Measurements from ENCODE around the gene CITED4. TPM values are rescaled to one million over a fixed set of nuclear protein-coding genes. Genes with fewer than 3 reads are reported as not detected.

Gene CITED4
- total and polyA plus RNA-seq, 9 of the 15 experiments (the other 6 are each of a cell fraction or from before 2014, with no cell fraction given), result 0.11 to 1.2 (median 0.17) TPM; not detected in 2

GRCh38 chr1:40876436-40876761 lies 14.2 kb upstream of the CITED4 start (continued):
- TF ChIP-seq REST (IDR thresholded peaks at IDR 0.05; ENCODE audit: borderline replicate concordance) (no peak), REST (CRISPR knock-in tag; IDR thresholded peaks at IDR 0.05; ENCODE audit: low read depth) (no peak), SETDB1 (IDR thresholded peaks at IDR 0.05; ENCODE audit: low read length) (no peak), DMBX1 (CRISPR knock-in tag; IDR thresholded peaks at IDR 0.05; ENCODE audit: borderline replicate concordance) (peak; percentile 75), DNMT1 (IDR thresholded peaks at IDR 0.05) (no peak), HNRNPH1 (optimal IDR thresholded peaks at IDR 0.05; ENCODE audit: low read depth, low read length) (no peak)

Measured in K562 (cell line).